WERI-Rb-1 (cell line): ENCODE results near the gene HDLBP.
A peak's percentile ranks its signal among the peaks of the same experiment; 100 is the strongest.

Source experiments
- DNase-seq: peaks from one replicate; pipeline ENCODE4 v3.0.0-alpha.2; 2020
- H3K27ac ChIP-seq: fragments of 250-450 bp; sonication (Bioruptor Pico); 2 replicates; pipeline ENCODE4 v1.5.1; 2020; ENCODE audit warnings: mild to moderate bottlenecking, moderate library complexity
- H3K27me3 ChIP-seq: fragments of 250-450 bp; sonication (Bioruptor Pico); 2 replicates; pipeline ENCODE4 v1.5.1; 2021; ENCODE audit warnings: mild to moderate bottlenecking, low read depth, moderate library complexity; ENCODE audit not compliant: insufficient read depth, severe bottlenecking
- H3K36me3 ChIP-seq: fragments of 250-450 bp; sonication (Bioruptor Pico); 2 replicates; pipeline ENCODE4 v1.5.1; 2020; ENCODE audit warnings: mild to moderate bottlenecking, moderate library complexity
- H3K4me3 ChIP-seq: 2 replicates; pipeline ENCODE4 v1.5.1; 2011; ENCODE audit warnings: low read depth, mild to moderate bottlenecking, control low read depth, low read length
- H3K9me3 ChIP-seq: fragments of 250-450 bp; sonication (Bioruptor Pico); 2 replicates; pipeline ENCODE4 v1.5.1; 2021; ENCODE audit warnings: mild to moderate bottlenecking, moderate library complexity; ENCODE audit not compliant: severe bottlenecking
- TF ChIP-seq, protein P1 (sequence below): IDR thresholded peaks from 2 replicates; pipeline ENCODE4 v1.5.1; 2011; ENCODE audit warnings: low read depth, mild to moderate bottlenecking, control low read depth, inconsistent platforms, low read length

Gene HDLBP

GRCh38 chr2:241202268-241202585 is 113.2 kb downstream of the HDLBP start:
- no peak overlapping the region for H3K4me3 ChIP-seq
- no peak for DNase-seq
- H3K36me3 ChIP-seq, result no peaks in the 10 kb centered on the region
- H3K27me3 ChIP-seq, result no peaks in the 10 kb centered on the region
- no peak overlapping the region for H3K27ac ChIP-seq
- TF ChIP-seq, protein P1, sequence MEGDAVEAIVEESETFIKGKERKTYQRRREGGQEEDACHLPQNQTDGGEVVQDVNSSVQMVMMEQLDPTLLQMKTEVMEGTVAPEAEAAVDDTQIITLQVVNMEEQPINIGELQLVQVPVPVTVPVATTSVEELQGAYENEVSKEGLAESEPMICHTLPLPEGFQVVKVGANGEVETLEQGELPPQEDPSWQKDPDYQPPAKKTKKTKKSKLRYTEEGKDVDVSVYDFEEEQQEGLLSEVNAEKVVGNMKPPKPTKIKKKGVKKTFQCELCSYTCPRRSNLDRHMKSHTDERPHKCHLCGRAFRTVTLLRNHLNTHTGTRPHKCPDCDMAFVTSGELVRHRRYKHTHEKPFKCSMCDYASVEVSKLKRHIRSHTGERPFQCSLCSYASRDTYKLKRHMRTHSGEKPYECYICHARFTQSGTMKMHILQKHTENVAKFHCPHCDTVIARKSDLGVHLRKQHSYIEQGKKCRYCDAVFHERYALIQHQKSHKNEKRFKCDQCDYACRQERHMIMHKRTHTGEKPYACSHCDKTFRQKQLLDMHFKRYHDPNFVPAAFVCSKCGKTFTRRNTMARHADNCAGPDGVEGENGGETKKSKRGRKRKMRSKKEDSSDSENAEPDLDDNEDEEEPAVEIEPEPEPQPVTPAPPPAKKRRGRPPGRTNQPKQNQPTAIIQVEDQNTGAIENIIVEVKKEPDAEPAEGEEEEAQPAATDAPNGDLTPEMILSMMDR, result no peak
- no peaks in the 10 kb centered on the region for H3K9me3 ChIP-seq

DNA sequence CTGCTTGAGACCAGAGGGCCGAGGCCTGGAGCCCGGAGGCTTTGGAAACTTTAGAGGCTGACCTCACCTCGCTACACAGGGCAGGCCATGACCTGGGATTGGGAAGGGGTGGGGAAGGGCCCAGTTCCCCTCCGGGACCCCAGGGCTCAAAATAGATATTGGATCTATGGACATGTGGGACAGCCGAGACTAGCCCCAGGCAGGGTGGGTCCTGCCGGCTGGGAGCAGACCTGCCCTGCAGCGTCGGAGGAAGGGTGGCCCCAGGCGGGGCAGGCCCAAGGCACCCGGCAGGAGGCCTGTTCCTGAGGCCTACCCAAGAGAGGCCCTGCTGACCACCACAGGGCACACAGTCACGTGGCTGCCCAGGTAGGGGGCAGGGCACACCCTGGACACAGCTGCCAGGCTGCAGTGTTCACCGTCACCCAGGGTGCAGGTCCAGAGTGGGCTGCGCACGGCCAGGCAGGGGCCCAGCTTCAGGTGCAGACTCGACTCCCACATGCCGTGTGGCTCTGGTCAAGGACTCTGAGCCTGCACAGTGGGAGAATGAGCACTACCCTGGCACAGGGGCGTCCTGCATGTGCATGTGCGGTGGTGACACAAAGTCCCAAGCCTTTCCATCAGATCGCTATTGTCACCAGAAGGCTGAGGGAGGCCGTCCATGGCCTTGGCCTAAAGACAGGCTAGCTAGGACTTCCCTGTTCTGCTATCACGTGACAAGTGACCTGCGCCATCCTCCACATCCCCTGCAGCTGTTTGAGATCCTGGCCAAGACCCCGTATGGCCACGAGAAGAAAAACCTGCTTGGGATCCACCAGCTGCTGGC is 113.8 kb downstream of the HDLBP start:
- Histone ChIP-seq H3K4me3 (no peak overlapping the region), H3K9me3 (no peaks in the 10 kb centered on the region), H3K27ac (no peak overlapping the region), H3K36me3 (no peaks in the 10 kb centered on the region), H3K27me3 (no peaks in the 10 kb centered on the region)
- TF ChIP-seq, protein P1, result no peak
- no peak for DNase-seq

GRCh38 chr2:241200822-241201395 is 114.6 kb downstream of the HDLBP start:
- TF ChIP-seq, protein P1, result no peak
- no peak for DNase-seq
- Histone ChIP-seq H3K27me3 (no peaks in the 10 kb centered on the region), H3K27ac (no peak overlapping the region), H3K9me3 (no peaks in the 10 kb centered on the region), H3K36me3 (no peaks in the 10 kb centered on the region), H3K4me3 (no peak overlapping the region)

DNA sequence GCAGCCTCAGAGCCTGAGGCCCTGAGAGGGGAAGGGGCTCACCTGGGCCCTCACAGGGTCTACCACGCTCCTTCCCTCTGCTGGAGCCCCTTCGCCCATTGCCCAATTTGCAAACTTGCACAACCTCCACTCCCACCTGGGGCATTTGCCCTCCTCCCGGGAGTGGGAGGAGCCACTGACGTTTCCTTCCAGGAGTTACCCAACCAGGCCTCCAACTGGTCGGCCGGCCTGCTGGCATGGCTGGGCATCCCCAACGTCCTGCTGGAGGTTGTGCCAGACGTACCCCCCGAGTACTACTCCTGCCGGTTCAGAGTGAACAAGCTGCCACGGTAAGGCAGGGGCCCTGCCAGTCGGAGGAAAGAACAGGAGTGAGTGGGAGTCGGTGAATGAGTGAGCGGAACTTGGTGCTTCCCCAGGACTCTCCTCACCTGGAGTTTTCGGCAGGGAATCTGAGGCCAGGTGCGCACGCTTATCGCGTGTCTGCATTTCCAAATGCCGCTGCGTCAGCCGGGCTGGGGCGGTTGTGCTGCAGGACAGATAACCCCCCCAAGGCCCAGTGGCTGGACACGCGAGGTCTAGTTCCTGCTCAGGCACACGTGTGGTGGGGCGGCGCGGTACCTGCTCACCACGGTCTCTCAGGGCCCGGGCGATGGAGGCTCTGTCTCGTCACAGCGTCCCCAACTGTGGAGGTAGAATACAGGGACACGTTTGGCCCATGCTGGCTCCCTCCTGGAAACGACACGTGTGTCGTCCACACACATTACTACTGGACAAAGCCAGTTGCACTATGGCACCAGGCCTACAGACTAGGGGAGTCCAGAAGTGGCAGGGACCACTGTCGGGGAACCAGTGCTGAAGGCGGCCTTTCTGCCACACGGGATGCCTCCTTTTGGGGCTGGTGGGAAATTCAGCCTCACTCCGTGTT is 115.3 kb downstream of the HDLBP start:
- no peak overlapping the region for H3K4me3 ChIP-seq
- no peak overlapping the region for H3K27ac ChIP-seq
- H3K36me3 ChIP-seq, result no peaks in the 10 kb centered on the region
- no peaks in the 10 kb centered on the region for H3K9me3 ChIP-seq
- H3K27me3 ChIP-seq, result no peaks in the 10 kb centered on the region
- TF ChIP-seq, protein P1, result no peak
- peak; percentile 1 for DNase-seq

DNA sequence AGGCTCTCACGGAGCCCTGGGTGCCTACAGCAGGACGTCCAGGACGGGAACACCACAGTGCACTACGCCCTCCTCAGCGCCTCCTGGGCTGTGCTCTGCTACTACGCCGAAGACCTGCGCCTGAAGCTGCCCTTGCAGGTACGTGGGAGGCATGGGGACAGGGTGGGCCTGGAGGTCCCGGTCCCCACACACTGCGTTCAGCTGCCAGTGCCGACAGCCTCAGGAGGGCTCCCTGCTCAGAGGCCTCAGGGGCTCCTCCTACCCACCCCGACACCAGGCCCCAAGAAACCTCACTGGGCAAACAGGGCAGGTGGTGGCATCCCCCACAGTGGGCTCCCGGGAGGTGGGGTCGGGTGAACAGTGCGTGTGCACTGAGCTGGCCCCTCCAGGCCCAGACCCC is 116.2 kb downstream of the HDLBP start:
- Histone ChIP-seq H3K9me3 (no peaks in the 10 kb centered on the region), H3K27ac (no peak overlapping the region), H3K36me3 (no peaks in the 10 kb centered on the region), H3K4me3 (no peak overlapping the region), H3K27me3 (no peaks in the 10 kb centered on the region)
- TF ChIP-seq, protein P1, result no peak
- peak; percentile 2 for DNase-seq
